Measurements from ENCODE around the gene DUSP7. TPM values are rescaled to one million over a fixed set of nuclear protein-coding genes. Genes with fewer than 3 reads are reported as not detected.

The DUSP7 gene
- total RNA-seq, 1 experiment from 2014 or later, result 18.8 TPM

GRCh38 chr3:52032702-52033408, 23.5 kb downstream of the DUSP7 start:
- TF ChIP-seq RELA (CRISPR knock-in tag; IDR thresholded peaks at IDR 0.05; ENCODE audit: borderline replicate concordance) (no peak), ETV6 (CRISPR knock-in tag; IDR thresholded peaks at IDR 0.05) (no peak), RORB (CRISPR knock-in tag; IDR thresholded peaks at IDR 0.05) (no peak), ZSCAN18 (CRISPR knock-in tag; IDR thresholded peaks at IDR 0.05) (no peak), PREB (CRISPR knock-in tag; IDR thresholded peaks at IDR 0.05; ENCODE audit: borderline replicate concordance) (no peak), TP53 (CRISPR knock-in tag; IDR thresholded peaks at IDR 0.05) (no peak), ZNF219 (CRISPR knock-in tag; IDR thresholded peaks at IDR 0.05; ENCODE audit: borderline replicate concordance) (no peak), AR (CRISPR knock-in tag; IDR thresholded peaks at IDR 0.05) (no peak), ZNF396 (CRISPR knock-in tag; IDR thresholded peaks at IDR 0.05; ENCODE audit: borderline replicate concordance) (no peak), AFF4 (CRISPR knock-in tag; IDR thresholded peaks at IDR 0.05; ENCODE audit: borderline replicate concordance) (no peak), ZNF423 (CRISPR knock-in tag; IDR thresholded peaks at IDR 0.05) (no peak), SOX15 (CRISPR knock-in tag; IDR thresholded peaks at IDR 0.05) (no peak), E2F4 (CRISPR knock-in tag; IDR thresholded peaks at IDR 0.05; ENCODE audit: borderline replicate concordance, low read depth) (no peak), MLX (CRISPR knock-in tag; IDR thresholded peaks at IDR 0.05) (no peak), IRF2 (CRISPR knock-in tag; IDR thresholded peaks at IDR 0.05; ENCODE audit: borderline replicate concordance, low read depth) (no peak), PRDM15 (CRISPR knock-in tag; IDR thresholded peaks at IDR 0.05) (no peak)
- TF ChIP-seq, protein P1, sequence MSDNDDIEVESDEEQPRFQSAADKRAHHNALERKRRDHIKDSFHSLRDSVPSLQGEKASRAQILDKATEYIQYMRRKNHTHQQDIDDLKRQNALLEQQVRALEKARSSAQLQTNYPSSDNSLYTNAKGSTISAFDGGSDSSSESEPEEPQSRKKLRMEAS (CRISPR knock-in tag; IDR thresholded peaks at IDR 0.05), result no peak
- TF ChIP-seq, protein P2, sequence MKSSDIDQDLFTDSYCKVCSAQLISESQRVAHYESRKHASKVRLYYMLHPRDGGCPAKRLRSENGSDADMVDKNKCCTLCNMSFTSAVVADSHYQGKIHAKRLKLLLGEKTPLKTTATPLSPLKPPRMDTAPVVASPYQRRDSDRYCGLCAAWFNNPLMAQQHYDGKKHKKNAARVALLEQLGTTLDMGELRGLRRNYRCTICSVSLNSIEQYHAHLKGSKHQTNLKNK (CRISPR knock-in tag; IDR thresholded peaks at IDR 0.05), result no peak
- Mint-ChIP-seq H3K36me3 (no peaks in the 10 kb centered on the region), H3K9me3 (no peaks in the 10 kb centered on the region), H3K27me3 (ENCODE audit: low read depth) (no peaks in the 10 kb centered on the region), H3K27ac (no peak overlapping the region), H3K4me1 (peaks cover 7% of the 10 kb centered on the region; the same call in 1 of the 2 replicates), H3K4me3 (no peak overlapping the region)
- ChIA-PET POLR2A (no interaction called here), CTCF (interaction anchor here (0.8 to 3.7 kb wide), 8 partner anchors 9 to 213 kb away, joined by 3 to 22 read pairs (median 6); partner anchors contain the start of gene ACY1)
- DNase-seq (ENCODE audit: low spot score), result no peak
- ATAC-seq, result no peak

All from WTC11 (cell line).